ENCODE results near the gene SMAP1. TPM values are rescaled to one million over a fixed set of nuclear protein-coding genes. Genes with fewer than 3 reads are reported as not detected.

The SMAP1 gene
- polyA plus RNA-seq, 3 donors: 12.6 to 22.1 (median 20.3) TPM

DNA sequence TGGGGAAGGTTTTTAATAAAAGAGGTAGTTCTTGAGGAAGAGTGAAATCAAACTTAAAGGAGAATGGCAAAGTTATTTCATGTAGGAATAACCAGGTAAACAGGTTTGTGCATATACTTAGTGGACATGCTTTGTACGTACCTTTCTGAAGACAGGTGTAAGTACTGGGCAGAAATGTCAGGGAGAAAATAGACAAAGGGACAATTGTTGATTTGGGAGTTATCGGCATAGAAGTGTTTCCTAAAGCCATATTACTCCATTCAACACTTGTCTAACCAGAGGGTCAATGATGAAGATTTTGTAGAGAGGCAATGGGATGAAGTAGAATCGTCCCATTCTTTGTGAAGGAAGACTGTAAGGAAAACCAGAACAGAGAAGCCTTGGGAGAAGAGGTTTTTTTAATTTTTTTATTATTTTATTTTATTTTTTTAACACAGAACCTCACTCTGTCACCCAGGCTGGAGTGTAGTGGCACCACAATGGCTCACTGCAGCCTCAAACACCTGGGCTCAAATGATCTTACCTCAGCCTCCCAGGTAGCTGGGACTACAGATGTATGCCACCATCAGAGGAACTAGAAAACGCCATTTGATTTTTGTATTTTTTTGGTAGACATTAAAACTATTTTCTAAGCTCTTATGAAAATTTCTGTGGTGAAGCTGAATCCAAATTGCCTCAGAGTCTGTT, 18.0 kb downstream of the SMAP1 start:
- Mint-ChIP-seq H3K4me3 (no peak overlapping the region), H3K4me1 (peaks cover 5% of the 10 kb centered on the region), H3K27me3 (ENCODE audit: low read depth in 3 of 3) (no peaks in the 10 kb centered on the region), H3K36me3 (no peaks in the 10 kb centered on the region), H3K9me3 (peaks cover 0 to 4% (median 0%) of the 10 kb centered on the region in 7 donors), H3K27ac (no peak overlapping the region)
- H3K27me3 ChIP-seq (ENCODE audit: control insufficient read depth in 2 of 2, insufficient read depth in 2 of 2, low read length in 2 of 2): no peaks in the 10 kb centered on the region
- TF ChIP-seq, protein P1, sequence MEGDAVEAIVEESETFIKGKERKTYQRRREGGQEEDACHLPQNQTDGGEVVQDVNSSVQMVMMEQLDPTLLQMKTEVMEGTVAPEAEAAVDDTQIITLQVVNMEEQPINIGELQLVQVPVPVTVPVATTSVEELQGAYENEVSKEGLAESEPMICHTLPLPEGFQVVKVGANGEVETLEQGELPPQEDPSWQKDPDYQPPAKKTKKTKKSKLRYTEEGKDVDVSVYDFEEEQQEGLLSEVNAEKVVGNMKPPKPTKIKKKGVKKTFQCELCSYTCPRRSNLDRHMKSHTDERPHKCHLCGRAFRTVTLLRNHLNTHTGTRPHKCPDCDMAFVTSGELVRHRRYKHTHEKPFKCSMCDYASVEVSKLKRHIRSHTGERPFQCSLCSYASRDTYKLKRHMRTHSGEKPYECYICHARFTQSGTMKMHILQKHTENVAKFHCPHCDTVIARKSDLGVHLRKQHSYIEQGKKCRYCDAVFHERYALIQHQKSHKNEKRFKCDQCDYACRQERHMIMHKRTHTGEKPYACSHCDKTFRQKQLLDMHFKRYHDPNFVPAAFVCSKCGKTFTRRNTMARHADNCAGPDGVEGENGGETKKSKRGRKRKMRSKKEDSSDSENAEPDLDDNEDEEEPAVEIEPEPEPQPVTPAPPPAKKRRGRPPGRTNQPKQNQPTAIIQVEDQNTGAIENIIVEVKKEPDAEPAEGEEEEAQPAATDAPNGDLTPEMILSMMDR (IDR thresholded peaks at IDR 0.05): no peak
- H3K36me3 ChIP-seq (replicated peaks in 1 of 2; ENCODE audit: control insufficient read depth in 1 of 2, insufficient read depth in 2 of 2, low read length in 2 of 2): no peaks in the 10 kb centered on the region
- H2AFZ ChIP-seq (ENCODE audit: insufficient read depth, low read depth, low read length, poor library complexity, severe bottlenecking): no peak overlapping the region
- intact Hi-C loops (cut with micrococcal nuclease): loop anchor here (5.0 to 10.0 kb wide), 2 partner anchors 101 to 163 kb away; no protein-coding TSS in a partner anchor
- H4K20me1 ChIP-seq (ENCODE audit: insufficient read depth, low read length): peaks cover 93% of the 10 kb centered on the region
- DNase-seq: no peak
- 100% methylated on average over 1 of the region's 4 CpGs for WGBS (ENCODE audit: insufficient coverage)
- H3K4me3 ChIP-seq (replicated peaks in 1 of 3; ENCODE audit: low read depth in 2 of 3, low read length in 3 of 3): no peak overlapping the region
- peaks cover 96% of the 10 kb centered on the region for H3K79me2 ChIP-seq (ENCODE audit: insufficient read depth, low read length)
- no peak overlapping the region for H3K27ac ChIP-seq (ENCODE audit: low read depth in 1 of 2, low read length in 2 of 2)
- no peak overlapping the region for H3K9ac ChIP-seq (ENCODE audit: insufficient read depth, low read length, poor library complexity, severe bottlenecking)
- H3K4me1 ChIP-seq (ENCODE audit: control insufficient read depth in 1 of 2, insufficient read depth in 2 of 2, low read length in 2 of 2): no peaks in the 10 kb centered on the region
- H3K9me3 ChIP-seq (replicated peaks in 1 of 2; ENCODE audit: control insufficient read depth in 1 of 2, insufficient read depth in 1 of 2, low read length in 2 of 2): no peaks in the 10 kb centered on the region
- no peak overlapping the region for H3K4me2 ChIP-seq (replicated peaks; ENCODE audit: extremely low read depth, low read length, poor library complexity, severe bottlenecking)

DNA sequence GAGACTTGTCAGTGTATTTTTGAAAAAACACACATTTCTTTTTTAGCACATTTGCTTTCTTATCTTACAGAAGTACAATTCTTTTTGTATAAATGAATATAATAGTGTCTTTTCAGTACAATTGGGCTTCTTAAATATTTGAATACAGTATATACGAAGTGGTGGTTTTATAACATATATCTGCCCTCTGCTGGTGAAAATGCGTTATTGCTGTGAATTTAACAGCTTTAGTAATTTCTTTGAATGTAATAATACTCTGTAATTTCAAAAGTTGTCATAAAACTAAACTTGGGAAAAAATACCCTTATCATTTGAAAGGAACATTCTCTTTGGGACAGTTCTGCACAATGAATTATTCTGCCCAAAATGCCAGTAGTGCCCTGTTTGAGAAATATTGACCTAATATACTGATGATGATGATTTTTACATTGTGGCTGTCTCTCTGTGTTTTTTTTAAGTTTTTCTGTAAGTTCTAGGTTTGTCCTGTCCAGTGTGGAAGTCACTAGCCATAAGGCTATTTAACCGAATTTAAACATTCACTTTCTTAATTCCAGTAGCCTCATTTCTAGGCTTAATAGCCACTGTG, 19.0 kb downstream of the SMAP1 start:
- Histone ChIP-seq H3K4me1 (ENCODE audit: control insufficient read depth in 1 of 2, insufficient read depth in 2 of 2, low read length in 2 of 2) (no peaks in the 10 kb centered on the region), H2AFZ (ENCODE audit: insufficient read depth, low read depth, low read length, poor library complexity, severe bottlenecking) (no peak overlapping the region), H3K27ac (ENCODE audit: low read depth in 1 of 2, low read length in 2 of 2) (no peak overlapping the region), H3K9me3 (replicated peaks in 1 of 2; ENCODE audit: control insufficient read depth in 1 of 2, insufficient read depth in 1 of 2, low read length in 2 of 2) (no peaks in the 10 kb centered on the region), H3K4me3 (replicated peaks in 1 of 3; ENCODE audit: low read depth in 2 of 3, low read length in 3 of 3) (no peak overlapping the region), H3K79me2 (ENCODE audit: insufficient read depth, low read length) (peaks cover 96% of the 10 kb centered on the region), H3K4me2 (replicated peaks; ENCODE audit: extremely low read depth, low read length, poor library complexity, severe bottlenecking) (no peak overlapping the region), H4K20me1 (ENCODE audit: insufficient read depth, low read length) (peaks cover 92% of the 10 kb centered on the region), H3K9ac (ENCODE audit: insufficient read depth, low read length, poor library complexity, severe bottlenecking) (no peak overlapping the region), H3K27me3 (ENCODE audit: control insufficient read depth in 2 of 2, insufficient read depth in 2 of 2, low read length in 2 of 2) (no peaks in the 10 kb centered on the region), H3K36me3 (replicated peaks in 1 of 2; ENCODE audit: control insufficient read depth in 1 of 2, insufficient read depth in 2 of 2, low read length in 2 of 2) (no peaks in the 10 kb centered on the region)
- DNase-seq: peak; percentile 19 to 60 (median 38)
- Mint-ChIP-seq H3K9me3 (peaks cover 0 to 5% (median 0%) of the 10 kb centered on the region in 7 donors), H3K4me1 (peaks cover 5% of the 10 kb centered on the region), H3K27ac (no peak overlapping the region), H3K4me3 (no peak overlapping the region), H3K36me3 (no peaks in the 10 kb centered on the region), H3K27me3 (ENCODE audit: low read depth in 3 of 3) (no peaks in the 10 kb centered on the region)
- TF ChIP-seq, protein P1 (IDR thresholded peaks at IDR 0.05): peak; percentile 82
- WGBS (ENCODE audit: insufficient coverage): no CpG with 5 or more reads among the region's 3 CpGs
- intact Hi-C loops (cut with micrococcal nuclease): loop anchor here (5.0 to 10.0 kb wide), 2 partner anchors 102 to 164 kb away; no protein-coding TSS in a partner anchor
